Glutamatergic neuron (in vitro differentiated cells): Measurements from ENCODE around the gene THAP2. TPM values are rescaled to one million over a fixed set of nuclear protein-coding genes. Genes with fewer than 3 reads are reported as not detected.

Source experiments
- DNase-seq: peaks from one replicate; pipeline ENCODE4 v3.0.0; 2022
- H3K27ac Mint-ChIP-seq: one replicate; pipeline ENCODE4 v1.8.0; 2020; ENCODE audit warnings: mild to moderate bottlenecking, mixed read lengths, inconsistent platforms; ENCODE audit not compliant: unreplicated experiment
- H3K27me3 Mint-ChIP-seq: one replicate; pipeline ENCODE4 v1.8.0; 2020; ENCODE audit warnings: mild to moderate bottlenecking, moderate library complexity, mixed read lengths, inconsistent platforms; ENCODE audit not compliant: unreplicated experiment
- H3K36me3 Mint-ChIP-seq: one replicate; pipeline ENCODE4 v1.8.0; 2020; ENCODE audit warnings: mild to moderate bottlenecking, mixed read lengths, inconsistent platforms; ENCODE audit not compliant: unreplicated experiment
- H3K4me1 Mint-ChIP-seq: one replicate; pipeline ENCODE4 v1.8.0; 2020; ENCODE audit warnings: mild to moderate bottlenecking, low read depth, mixed read lengths, inconsistent platforms; ENCODE audit not compliant: unreplicated experiment
- H3K4me3 Mint-ChIP-seq: one replicate; pipeline ENCODE4 v1.8.0; 2020; ENCODE audit warnings: mild to moderate bottlenecking, mixed read lengths, inconsistent platforms; ENCODE audit not compliant: unreplicated experiment
- H3K9me3 Mint-ChIP-seq: one replicate; pipeline ENCODE4 v1.8.0; 2020; ENCODE audit warnings: mild to moderate bottlenecking, moderate library complexity, mixed read lengths, inconsistent platforms; ENCODE audit not compliant: unreplicated experiment
- CTCF ChIP-seq: fragments of 200-600 bp; sonication (generic); IDR thresholded peaks from one replicate; pipeline ENCODE4 v1.5.0; 2021; ENCODE audit not compliant: partially characterized antibody, unreplicated experiment
- total RNA-seq: library from RNA; stranded (reverse); fragmentation: NEBNext Ultra II Directional; extraction: Animal tissue kit (Norgen Biotek cat#: 25700); gene quantifications from one replicate; pipeline ENCODE4 v1.2.1, GENCODE V29; 2021; ENCODE audit not compliant: unreplicated experiment

The THAP2 gene
- total RNA-seq, 1 donor from 2014 or later = 7.9 TPM

- Mint-ChIP-seq H3K4me1 (no peaks in the 10 kb centered on the region), H3K4me3 (no peak overlapping the region)
- no peak for TF ChIP-seq CTCF
Observed at GRCh38 chr12:71649401-71649800, 14.7 kb upstream of the THAP2 start.

GRCh38 chr12:71652656-71653055 lies 11.4 kb upstream of the THAP2 start:
- no peaks in the 10 kb centered on the region for H3K4me1 Mint-ChIP-seq
- no peaks in the 10 kb centered on the region for H3K27me3 Mint-ChIP-seq
- H3K27ac Mint-ChIP-seq = no peak overlapping the region
- DNase-seq = no peak
- H3K4me3 Mint-ChIP-seq = no peak overlapping the region
- peaks cover 14% of the 10 kb centered on the region for H3K36me3 Mint-ChIP-seq
- no peak for TF ChIP-seq CTCF
- no peaks in the 10 kb centered on the region for H3K9me3 Mint-ChIP-seq

More at GRCh38 chr12:71649401-71649800, 14.7 kb upstream of the THAP2 start:
- Mint-ChIP-seq H3K27ac (no peak overlapping the region), H3K9me3 (no peaks in the 10 kb centered on the region), H3K27me3 (no peaks in the 10 kb centered on the region), H3K36me3 (peaks cover 2% of the 10 kb centered on the region)
- DNase-seq = no peak

- no peak overlapping the region for H3K4me3 Mint-ChIP-seq
- no peaks in the 10 kb centered on the region for H3K9me3 Mint-ChIP-seq
- no peak for TF ChIP-seq CTCF
- no peak for DNase-seq
- H3K36me3 Mint-ChIP-seq = peaks cover 14% of the 10 kb centered on the region
- H3K27me3 Mint-ChIP-seq = no peaks in the 10 kb centered on the region
- H3K4me1 Mint-ChIP-seq = no peaks in the 10 kb centered on the region
- no peak overlapping the region for H3K27ac Mint-ChIP-seq
Observed at GRCh38 chr12:71653137-71653536, 11.0 kb upstream of the THAP2 start.

GRCh38 chr12:71654200-71654599 lies 9.9 kb upstream of the THAP2 start:
- Mint-ChIP-seq H3K36me3 (peaks cover 20% of the 10 kb centered on the region), H3K27ac (no peak overlapping the region), H3K4me3 (no peak overlapping the region), H3K9me3 (no peaks in the 10 kb centered on the region), H3K27me3 (no peaks in the 10 kb centered on the region), H3K4me1 (no peaks in the 10 kb centered on the region)
- no peak for DNase-seq
- no peak for TF ChIP-seq CTCF

GRCh38 chr12:71655495-71655894 lies 8.6 kb upstream of the THAP2 start:
- Mint-ChIP-seq H3K9me3 (no peaks in the 10 kb centered on the region), H3K4me3 (no peak overlapping the region), H3K27me3 (no peaks in the 10 kb centered on the region), H3K27ac (no peak overlapping the region), H3K36me3 (peaks cover 21% of the 10 kb centered on the region), H3K4me1 (no peaks in the 10 kb centered on the region)
- no peak for TF ChIP-seq CTCF
- DNase-seq = no peak
